Measurements from ENCODE around the gene TUBA3C. TPM values are rescaled to one million over a fixed set of nuclear protein-coding genes. Genes with fewer than 3 reads are reported as not detected.

Gene TUBA3C
- total and polyA plus RNA-seq, 2 donors (not counting 1 experiment from before 2014, with no cell fraction given) = not detected

- Histone ChIP-seq H3K4me3 (replicated peaks in 1 of 4; ENCODE audit: control extremely low read depth in 1 of 4, insufficient read depth in 1 of 4, low read depth in 3 of 4, low read length in 4 of 4) (no peak overlapping the region), H4K20me1 (ENCODE audit: control insufficient read depth, extremely low read depth, insufficient read depth, low read length) (no peaks in the 10 kb centered on the region), H2AFZ (ENCODE audit: low read length) (no peak overlapping the region), H3K4me1 (ENCODE audit: control insufficient read depth, extremely low read depth, insufficient read depth, low read length) (no peaks in the 10 kb centered on the region), H3K9me3 (ENCODE audit: control insufficient read depth, insufficient read depth, low read depth, low read length) (no peaks in the 10 kb centered on the region), H3K4me2 (ENCODE audit: extremely low read depth, insufficient read depth, low read length) (no peak overlapping the region), H3K27me3 (ENCODE audit: control insufficient read depth, insufficient read depth, low read length) (no peaks in the 10 kb centered on the region), H3K36me3 (ENCODE audit: control insufficient read depth, insufficient read depth, low read length) (no peaks in the 10 kb centered on the region), H3K27ac (ENCODE audit: insufficient read depth, low read length) (no peak overlapping the region), H3K9ac (ENCODE audit: insufficient read depth, low read length) (no peak overlapping the region), H3K79me2 (ENCODE audit: control insufficient read depth, insufficient read depth, low read length) (no peaks in the 10 kb centered on the region)
- DNase-seq (ENCODE audit: low read depth in 2 of 2) = no peak
- no peak for TF ChIP-seq CTCF (conservative IDR thresholded peaks at IDR 0.05 in 1 of 2, IDR thresholded peaks at IDR 0.05 in 1 of 2; ENCODE audit: low read depth in 1 of 2, low read length in 2 of 2)
- no peak for TF ChIP-seq EZH2 (IDR thresholded peaks at IDR 0.05; ENCODE audit: low read length, missing control alignments)
These were observed 30.9 kb downstream of the TUBA3C start for GRCh38 chr13:19150712-19151228.

- H3K79me2 ChIP-seq (ENCODE audit: control insufficient read depth, insufficient read depth, low read length) = no peaks in the 10 kb centered on the region
- H4K20me1 ChIP-seq (ENCODE audit: control insufficient read depth, extremely low read depth, insufficient read depth, low read length) = no peaks in the 10 kb centered on the region
- H3K27ac ChIP-seq (ENCODE audit: insufficient read depth, low read length) = no peak overlapping the region
- H3K4me1 ChIP-seq (ENCODE audit: control insufficient read depth, extremely low read depth, insufficient read depth, low read length) = no peaks in the 10 kb centered on the region
- H3K4me2 ChIP-seq (ENCODE audit: extremely low read depth, insufficient read depth, low read length) = no peak overlapping the region
- no peaks in the 10 kb centered on the region for H3K36me3 ChIP-seq (ENCODE audit: control insufficient read depth, insufficient read depth, low read length)
- no peak overlapping the region for H2AFZ ChIP-seq (ENCODE audit: low read length)
- H3K4me3 ChIP-seq (replicated peaks in 1 of 4; ENCODE audit: control extremely low read depth in 1 of 4, insufficient read depth in 1 of 4, low read depth in 3 of 4, low read length in 4 of 4) = no peak overlapping the region
- no peak overlapping the region for H3K9ac ChIP-seq (ENCODE audit: insufficient read depth, low read length)
- no peak for DNase-seq (ENCODE audit: low read depth in 2 of 2)
- H3K27me3 ChIP-seq (ENCODE audit: control insufficient read depth, insufficient read depth, low read length) = no peaks in the 10 kb centered on the region
- H3K9me3 ChIP-seq (ENCODE audit: control insufficient read depth, insufficient read depth, low read depth, low read length) = no peaks in the 10 kb centered on the region
- TF ChIP-seq EZH2 (IDR thresholded peaks at IDR 0.05; ENCODE audit: low read length, missing control alignments) (no peak), CTCF (conservative IDR thresholded peaks at IDR 0.05 in 1 of 2, IDR thresholded peaks at IDR 0.05 in 1 of 2; ENCODE audit: low read depth in 1 of 2, low read length in 2 of 2) (no peak)
These were observed 31.4 kb downstream of the TUBA3C start for GRCh38 chr13:19150226-19150625.

GRCh38 chr13:19148561-19148960, 33.1 kb downstream of the TUBA3C start:
- H3K9me3 ChIP-seq (ENCODE audit: control insufficient read depth, insufficient read depth, low read depth, low read length) = no peaks in the 10 kb centered on the region
- H4K20me1 ChIP-seq (ENCODE audit: control insufficient read depth, extremely low read depth, insufficient read depth, low read length) = no peaks in the 10 kb centered on the region
- H3K4me2 ChIP-seq (ENCODE audit: extremely low read depth, insufficient read depth, low read length) = no peak overlapping the region
- no peaks in the 10 kb centered on the region for H3K79me2 ChIP-seq (ENCODE audit: control insufficient read depth, insufficient read depth, low read length)
- H3K27me3 ChIP-seq (ENCODE audit: control insufficient read depth, insufficient read depth, low read length) = no peaks in the 10 kb centered on the region
- TF ChIP-seq EZH2 (IDR thresholded peaks at IDR 0.05; ENCODE audit: low read length, missing control alignments) (no peak), CTCF (conservative IDR thresholded peaks at IDR 0.05 in 1 of 2, IDR thresholded peaks at IDR 0.05 in 1 of 2; ENCODE audit: low read depth in 1 of 2, low read length in 2 of 2) (no peak)
- DNase-seq (ENCODE audit: low read depth in 2 of 2) = no peak
- H2AFZ ChIP-seq (ENCODE audit: low read length) = no peak overlapping the region
- no peak overlapping the region for H3K4me3 ChIP-seq (replicated peaks in 1 of 4; ENCODE audit: control extremely low read depth in 1 of 4, insufficient read depth in 1 of 4, low read depth in 3 of 4, low read length in 4 of 4)
- no peaks in the 10 kb centered on the region for H3K36me3 ChIP-seq (ENCODE audit: control insufficient read depth, insufficient read depth, low read length)
- no peak overlapping the region for H3K27ac ChIP-seq (ENCODE audit: insufficient read depth, low read length)
- no peak overlapping the region for H3K9ac ChIP-seq (ENCODE audit: insufficient read depth, low read length)
- H3K4me1 ChIP-seq (ENCODE audit: control insufficient read depth, extremely low read depth, insufficient read depth, low read length) = no peaks in the 10 kb centered on the region
